Esophagus squamous epithelium (tissue), 5 donors: ENCODE measurements around the gene CCSER1. TPM values are rescaled to one million over a fixed set of nuclear protein-coding genes. Genes with fewer than 3 reads are reported as not detected.

Source experiments
- DNase-seq: peaks from one replicate; lab custom pipeline; 2025; lab: John Stamatoyannopoulos, UW
- H3K27ac ChIP-seq, 4 donors: fragments of 200-600 bp; sonication (generic); one replicate each; pipeline ENCODE4 v1.5.1; 2016 to 2019; ENCODE audit warnings: mild to moderate bottlenecking in 1 of 4
- H3K27me3 ChIP-seq, 4 donors: fragments of 200-600 bp; sonication (generic); 1 replicate in 3 of 4; 2 replicates in 1 of 4; pipeline versions ENCODE4 v1.5.1 to v1.6.0; 2017 to 2021; ENCODE audit warnings: antibody characterized with exemption in 1 of 4
- H3K36me3 ChIP-seq, 3 donors: fragments of 200-600 bp; sonication (generic); one replicate each; pipeline ENCODE4 v1.5.1; 2016 to 2019
- H3K4me1 ChIP-seq, 3 donors: fragments of 200-600 bp; sonication (generic); one replicate each; pipeline ENCODE4 v1.5.1; 2017 to 2019
- H3K4me3 ChIP-seq, 4 donors: fragments of 200-600 bp; sonication (generic); 1 replicate in 3 of 4; 2 replicates in 1 of 4; pipeline ENCODE4 v1.5.1; 2016 to 2019; ENCODE audit warnings: mild to moderate bottlenecking in 2 of 4, moderate library complexity in 1 of 4
- H3K9me3 ChIP-seq, 3 donors: fragments of 200-600 bp; sonication (generic); one replicate each; pipeline ENCODE4 v1.5.1; 2016 to 2019
- CTCF ChIP-seq, 6 experiments: fragments of 450-650 bp in 4 of 6; fragments of 200-600 bp in 2 of 6; sonication (generic) in 2 of 6; IDR thresholded peaks; one replicate each; pipeline ENCODE4 v1.5.1; 2016 to 2019; ENCODE audit warnings: antibody characterized with exemption in 6 of 6, mild to moderate bottlenecking in 4 of 6, moderate library complexity in 4 of 6
- POLR2A ChIP-seq, 4 donors: fragments of 450-650 bp; IDR thresholded peaks; one replicate each; pipeline ENCODE4 v1.6.1; 2017; ENCODE audit warnings: antibody characterized with exemption in 4 of 4, mild to moderate bottlenecking in 4 of 4, moderate library complexity in 3 of 4
- WGBS, 2 donors: methylation state at CpG; one replicate each; pipeline ENCODE4 v1.1.5; 2018; 5-methylcytosine and 5-hydroxymethylcytosine counted together
- intact Hi-C: fragments of 100-400 bp; cut with DNase I; formaldehyde crosslinking; loops from one replicate; pipeline ENCODE4 v1.15.0; 2022
- total RNA-seq, 4 donors: library from RNA; depleted of rRNA; stranded (reverse); fragments of >200 nt; gene quantifications; one replicate each; pipeline ENCODE4 v1.1.0, GENCODE V29; 2016
- donor health status: DM: yes; HTN: yes; CAD: no.

Gene CCSER1
- total RNA-seq, 4 donors from 2014 or later = 1.2 to 12.4 (median 2.2) TPM

- H3K27me3 ChIP-seq = no peaks in the 10 kb centered on the region
- no peaks in the 10 kb centered on the region for H3K9me3 ChIP-seq
- 55 to 78% methylated on average over 2 of the region's 2 CpGs for WGBS, 2 donors
- TF ChIP-seq CTCF (IDR thresholded peaks at IDR 0.05) (no peak), POLR2A (IDR thresholded peaks at IDR 0.05) (no peak)
- no peak overlapping the region for H3K4me3 ChIP-seq
- DNase-seq = no peak
- H3K27ac ChIP-seq = no peak overlapping the region
- H3K4me1 ChIP-seq = no peaks in the 10 kb centered on the region
- H3K36me3 ChIP-seq = no peaks in the 10 kb centered on the region
- intact Hi-C loops = no loop called here
Measured at GRCh38 chr4:91035276-91035675, 908.1 kb downstream of the CCSER1 start.

DNA sequence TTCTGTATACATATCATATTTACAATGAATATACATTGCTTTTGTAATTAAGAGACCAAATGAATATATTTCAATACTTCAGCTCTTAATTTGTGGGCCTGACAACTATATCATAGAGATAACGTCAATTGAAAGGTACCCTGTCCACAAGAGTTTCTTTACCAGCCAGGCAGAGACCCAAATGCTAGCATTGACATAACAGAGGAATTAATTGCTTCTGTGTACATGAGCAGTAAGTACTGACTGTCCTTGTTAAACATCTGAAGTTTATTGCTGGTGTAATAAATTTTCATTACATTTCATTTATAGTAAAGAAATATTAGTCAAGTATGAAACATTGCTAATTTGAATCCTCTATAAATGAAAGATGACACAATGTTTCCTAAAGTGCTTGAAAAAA is 910.8 kb downstream of the CCSER1 start:
- TF ChIP-seq POLR2A (IDR thresholded peaks at IDR 0.05) (no peak), CTCF (IDR thresholded peaks at IDR 0.05) (no peak)
- Histone ChIP-seq H3K36me3 (no peaks in the 10 kb centered on the region), H3K4me3 (no peak overlapping the region), H3K4me1 (no peaks in the 10 kb centered on the region), H3K27ac (no peak overlapping the region), H3K9me3 (no peaks in the 10 kb centered on the region), H3K27me3 (no peaks in the 10 kb centered on the region)
- 68 to 71% methylated on average over 1 of the region's 1 CpG for WGBS, 2 donors
- no peak for DNase-seq
- intact Hi-C loops = no loop called here

DNA sequence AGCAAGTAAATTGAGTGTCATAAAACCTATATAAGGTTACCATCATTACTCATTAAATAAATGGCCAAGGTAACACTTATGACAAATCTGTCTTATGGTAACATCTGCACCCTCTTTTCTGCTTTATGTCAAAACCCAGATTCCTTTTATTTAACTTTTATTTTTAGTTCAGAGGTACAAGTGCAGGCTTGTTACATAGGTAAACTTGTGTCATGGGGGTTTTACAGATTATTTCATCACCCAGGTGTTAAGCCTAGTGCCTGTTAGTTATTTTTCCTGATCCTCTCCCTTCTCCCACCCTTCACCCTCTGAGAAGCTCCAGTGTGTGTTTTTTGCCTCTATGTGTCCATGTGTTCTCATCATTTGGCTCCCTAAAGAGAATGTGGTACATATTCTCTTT is 930.7 kb downstream of the CCSER1 start:
- intact Hi-C loops = no loop called here
- Histone ChIP-seq H3K27ac (no peak overlapping the region), H3K4me3 (no peak overlapping the region), H3K9me3 (no peaks in the 10 kb centered on the region), H3K27me3 (no peaks in the 10 kb centered on the region), H3K36me3 (no peaks in the 10 kb centered on the region), H3K4me1 (no peaks in the 10 kb centered on the region)
- no peak for DNase-seq
- no peak for TF ChIP-seq POLR2A (IDR thresholded peaks at IDR 0.05)
- no peak for TF ChIP-seq CTCF (IDR thresholded peaks at IDR 0.05)

- no peak for DNase-seq
- intact Hi-C loops = no loop called here
- no peak overlapping the region for H3K4me3 ChIP-seq
Measured at GRCh38 chr4:91058345-91058744, 931.2 kb downstream of the CCSER1 start.

DNA sequence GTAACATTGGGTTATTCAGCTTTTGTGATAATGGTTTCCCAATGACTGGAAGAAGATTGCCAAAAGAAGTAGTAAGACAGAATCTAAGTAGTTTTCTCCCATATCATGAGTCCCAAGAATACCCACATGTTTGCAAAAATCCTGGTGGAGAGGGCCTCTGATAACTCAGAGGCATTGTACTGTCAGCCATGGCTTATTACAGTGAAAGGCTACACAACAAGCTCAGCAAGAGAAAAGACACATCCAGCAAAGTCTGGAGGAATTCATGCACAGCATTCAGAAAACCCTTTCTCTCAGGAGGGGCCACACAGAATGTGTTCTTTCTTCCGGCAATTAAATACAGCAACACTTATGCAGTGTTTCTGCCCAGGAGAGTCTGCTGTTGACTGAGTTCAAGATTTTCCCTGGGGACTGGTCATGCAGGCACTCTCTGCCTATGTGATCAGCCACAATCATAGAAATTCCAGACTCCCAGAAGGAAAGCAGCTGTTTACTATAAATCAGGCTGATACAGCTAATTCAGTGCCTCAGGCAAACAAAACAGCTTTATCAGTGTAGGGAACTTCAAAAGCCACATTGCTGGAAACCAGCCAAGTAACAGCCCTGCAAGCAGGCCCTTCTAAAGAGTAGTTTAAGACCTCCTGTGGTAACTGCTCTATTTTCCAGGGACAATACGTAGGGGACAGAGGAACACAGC is 937.1 kb downstream of the CCSER1 start:
- 67 to 69% methylated on average over 2 of the region's 2 CpGs for WGBS, 2 donors
- H3K27me3 ChIP-seq = no peaks in the 10 kb centered on the region
- H3K9me3 ChIP-seq = no peaks in the 10 kb centered on the region
- no peak overlapping the region for H3K27ac ChIP-seq
- intact Hi-C loops = no loop called here
- DNase-seq = no peak
- no peaks in the 10 kb centered on the region for H3K36me3 ChIP-seq
- no peak overlapping the region for H3K4me3 ChIP-seq
- no peaks in the 10 kb centered on the region for H3K4me1 ChIP-seq
- no peak for TF ChIP-seq CTCF (IDR thresholded peaks at IDR 0.05)
- no peak for TF ChIP-seq POLR2A (IDR thresholded peaks at IDR 0.05)

More at GRCh38 chr4:91058345-91058744, 931.2 kb downstream of the CCSER1 start:
- TF ChIP-seq POLR2A (IDR thresholded peaks at IDR 0.05) = no peak
- TF ChIP-seq CTCF (IDR thresholded peaks at IDR 0.05) = no peak
- H3K27ac ChIP-seq = no peak overlapping the region
- H3K36me3 ChIP-seq = no peaks in the 10 kb centered on the region
- no peaks in the 10 kb centered on the region for H3K9me3 ChIP-seq
- H3K27me3 ChIP-seq = no peaks in the 10 kb centered on the region
- H3K4me1 ChIP-seq = no peaks in the 10 kb centered on the region
